ENCODE data around the gene CA5A.
"Not testable (repeated sequence)": the region's sequence is repeated elsewhere in the genome, so short reads cannot be mapped to it uniquely, and the experiment has no call there.

Gene CA5A

GRCh38 chr16:87936375-87937230, at the start of gene CA5A:
Gene CA5A (minus strand): TSS chr16:87936529. CDS start chr16:87936450, 79 bp downstream.
- DNase-seq (ENCODE audit: extremely low read depth in 1 of 2, low read depth in 1 of 2) = no peak

DNA sequence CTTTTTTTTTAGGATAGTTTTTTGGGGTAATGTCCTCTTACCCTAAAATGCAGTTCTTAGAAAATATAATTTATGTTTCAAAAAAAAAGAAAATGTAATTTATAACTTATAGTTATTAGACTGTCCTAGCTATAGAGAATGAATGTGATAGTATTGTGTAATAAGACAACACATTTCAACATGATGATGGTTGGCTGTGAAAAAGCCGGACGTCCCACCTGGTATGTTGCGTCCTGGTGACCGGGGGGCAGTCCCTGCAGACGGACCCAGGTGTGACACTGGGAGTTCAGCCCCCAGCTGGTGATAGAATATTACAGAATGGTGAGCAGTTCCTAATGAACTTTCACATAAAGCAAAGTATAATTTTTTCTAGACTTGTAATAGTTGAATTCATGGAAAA, 49.2 kb upstream of the CA5A start:
- not testable (repeated sequence) for DNase-seq (ENCODE audit: extremely low read depth in 1 of 2, low read depth in 1 of 2)

DNA sequence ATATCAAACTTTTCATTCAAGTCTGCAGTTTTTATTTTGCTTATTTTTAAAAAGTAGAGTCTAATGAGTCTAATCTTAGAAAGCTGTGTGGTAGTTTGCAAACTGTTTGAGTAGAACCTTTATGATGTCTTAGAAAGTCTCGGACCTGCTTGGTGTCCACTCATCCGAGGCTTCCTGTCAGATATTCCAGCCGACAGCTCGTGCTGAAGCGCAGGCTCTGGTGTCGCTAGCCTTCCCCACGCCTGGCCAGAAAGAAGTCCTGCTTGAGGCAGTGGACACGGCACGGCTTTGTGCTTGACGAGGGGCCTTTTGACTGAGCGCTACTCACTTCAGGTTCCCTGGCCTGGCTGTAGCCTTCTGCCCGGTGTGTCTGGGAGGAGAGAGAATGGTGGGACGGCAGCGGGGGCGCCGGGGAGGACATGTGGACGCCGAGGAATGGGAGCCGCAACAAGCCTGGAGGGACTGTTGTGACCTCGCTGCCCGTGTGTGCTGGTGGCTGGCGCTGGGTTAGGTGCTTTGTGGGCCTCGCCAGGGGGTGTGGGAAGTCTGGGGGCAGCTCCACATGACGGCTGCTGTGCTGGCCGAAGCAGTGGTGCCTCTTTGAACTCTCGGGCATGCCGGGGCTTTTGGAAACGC, 48.4 kb upstream of the CA5A start:
- no peak for DNase-seq (ENCODE audit: extremely low read depth in 1 of 2, low read depth in 1 of 2)

DNA sequence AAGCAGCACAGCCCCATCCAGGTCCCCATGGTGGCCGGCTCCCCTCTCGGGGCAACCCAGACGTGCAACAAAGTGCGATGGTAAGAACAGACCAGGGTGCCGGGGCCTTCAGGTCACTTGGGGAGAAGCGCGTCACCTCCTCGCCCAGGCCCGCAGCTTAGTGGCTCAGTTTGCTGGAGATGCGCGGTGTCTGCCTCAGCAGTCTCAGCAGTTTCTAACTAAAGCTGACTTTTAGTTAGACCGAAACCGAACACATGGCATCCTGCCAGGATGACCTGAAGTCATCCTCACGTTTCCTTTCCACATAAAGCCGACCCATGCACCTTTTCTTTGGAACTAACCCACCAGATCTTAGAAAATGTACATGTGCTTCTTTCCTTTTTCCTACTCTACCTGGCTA, 47.9 kb upstream of the CA5A start:
- DNase-seq (ENCODE audit: extremely low read depth in 1 of 2, low read depth in 1 of 2) = not testable (repeated sequence)

DNA sequence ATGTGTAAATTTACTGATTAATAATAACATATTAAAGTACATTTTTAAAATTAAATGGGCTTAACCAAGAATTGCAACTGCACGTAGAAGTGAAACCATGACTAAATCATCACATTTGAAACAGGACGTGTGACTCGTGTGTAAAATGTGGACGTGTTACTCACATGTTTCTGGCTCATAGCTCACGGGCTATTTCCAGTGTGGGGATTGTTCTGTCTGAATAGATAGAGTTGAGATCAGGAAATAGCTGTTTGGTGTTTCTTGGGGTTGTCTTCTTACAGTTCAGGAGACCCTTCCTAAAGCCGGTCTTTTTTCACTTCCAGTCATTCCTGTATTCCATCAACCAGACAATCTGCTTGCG, 47.4 kb upstream of the CA5A start:
- not testable (repeated sequence) for DNase-seq (ENCODE audit: extremely low read depth in 1 of 2, low read depth in 1 of 2)

DNA sequence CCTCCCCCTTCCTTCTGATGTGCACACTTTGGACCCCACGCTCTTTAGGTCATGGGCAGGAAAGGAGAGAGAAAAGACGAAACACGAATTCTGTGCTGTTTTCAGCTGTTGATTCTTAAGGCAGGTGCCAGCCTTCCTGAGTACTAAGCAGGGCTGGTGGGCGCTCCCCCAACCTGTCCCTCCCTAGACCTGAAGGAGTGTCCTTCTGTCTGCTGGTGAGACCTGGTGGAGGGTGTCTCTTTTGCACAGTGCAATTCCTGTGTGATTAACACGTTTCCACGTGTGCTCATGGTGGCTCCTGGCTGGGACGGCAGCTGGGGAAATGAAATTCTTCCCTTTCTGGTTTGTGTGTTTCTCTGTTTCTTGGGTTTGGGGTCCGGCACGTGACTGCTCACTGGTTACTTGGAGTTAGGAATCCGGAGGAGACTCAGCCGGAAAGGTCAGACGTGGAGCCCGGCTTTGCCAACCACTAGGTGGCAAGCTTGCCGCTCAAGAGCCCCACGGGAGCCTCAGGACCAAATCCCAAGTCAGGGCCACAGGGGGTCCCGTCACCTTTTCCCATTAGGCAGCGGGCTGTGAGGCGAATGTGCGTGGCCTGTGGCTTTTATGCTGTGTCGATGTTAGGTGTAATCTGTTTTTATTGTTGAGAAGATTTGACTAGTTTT, 46.9 kb upstream of the CA5A start:
- DNase-seq (ENCODE audit: extremely low read depth in 1 of 2, low read depth in 1 of 2) = not testable (repeated sequence)

- DNase-seq (ENCODE audit: extremely low read depth in 1 of 2, low read depth in 1 of 2) = no peak
Observed at GRCh38 chr16:87982581-87983041, 46.3 kb upstream of the CA5A start.

DNA sequence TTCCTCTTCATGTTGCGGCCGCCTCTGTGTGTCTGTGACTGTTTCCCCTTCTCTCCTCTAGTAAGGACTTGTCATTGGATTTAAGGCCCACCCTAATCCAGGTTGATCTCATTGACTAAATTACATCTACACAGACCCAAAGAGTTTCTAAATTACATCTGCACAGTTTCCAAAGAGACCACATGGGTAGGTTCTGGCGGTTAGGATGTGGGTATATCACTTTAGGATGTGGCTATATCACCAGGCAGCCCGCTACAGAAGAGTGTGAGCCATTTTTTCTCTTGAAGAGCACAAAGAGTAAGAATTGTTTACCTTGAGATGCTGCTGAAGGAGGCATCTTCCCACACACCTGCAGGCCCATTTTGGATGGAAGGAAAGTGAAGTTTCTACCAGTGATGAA, 45.0 kb upstream of the CA5A start:
- DNase-seq (ENCODE audit: extremely low read depth in 1 of 2, low read depth in 1 of 2) = not testable (repeated sequence)

DNA sequence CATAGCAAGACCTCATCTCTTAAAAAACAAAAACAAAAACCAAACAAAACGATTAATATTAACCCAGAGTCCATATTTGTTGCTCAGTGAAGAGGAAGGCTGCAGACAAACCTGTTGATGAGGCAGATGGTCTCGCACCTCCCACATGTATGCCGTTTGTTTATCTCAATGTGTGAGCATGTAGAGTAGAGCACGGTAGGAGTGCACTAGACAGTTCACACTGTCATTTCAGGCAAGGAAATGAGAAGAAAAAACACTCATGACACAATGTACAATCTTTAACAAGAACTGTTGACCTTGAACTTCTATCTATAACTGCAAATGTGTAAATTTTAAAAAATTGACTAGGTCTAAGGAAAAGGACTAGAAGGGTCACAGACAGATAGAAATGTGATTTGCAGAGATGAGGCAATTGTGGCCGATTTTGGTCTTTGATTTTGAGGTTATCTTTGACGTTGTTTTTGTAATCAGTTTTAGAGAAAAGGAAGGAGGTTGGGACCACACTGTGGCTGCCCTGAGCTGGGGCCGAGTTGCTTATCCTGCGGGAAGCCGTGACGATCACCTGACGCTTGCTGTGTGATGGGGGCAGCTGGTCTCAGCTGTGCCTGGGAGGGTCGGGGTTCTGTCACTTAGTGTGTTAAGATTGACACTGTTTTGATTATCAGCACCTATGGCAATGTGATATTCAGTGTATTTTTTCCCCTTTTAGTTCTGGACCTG, 43.7 kb upstream of the CA5A start:
- not testable (repeated sequence) for DNase-seq (ENCODE audit: extremely low read depth in 1 of 2, low read depth in 1 of 2)

- DNase-seq (ENCODE audit: extremely low read depth in 1 of 2, low read depth in 1 of 2) = no peak
Observed at GRCh38 chr16:87979352-87979751, 43.0 kb upstream of the CA5A start.

- no peak for DNase-seq (ENCODE audit: extremely low read depth in 1 of 2, low read depth in 1 of 2)
Observed at GRCh38 chr16:87978127-87978526, 41.8 kb upstream of the CA5A start.

GRCh38 chr16:87976665-87977064, 40.3 kb upstream of the CA5A start:
- no peak for DNase-seq (ENCODE audit: extremely low read depth in 1 of 2, low read depth in 1 of 2)

- no peak for DNase-seq (ENCODE audit: extremely low read depth in 1 of 2, low read depth in 1 of 2)
Observed at GRCh38 chr16:87974178-87974577, 37.8 kb upstream of the CA5A start.

DNA sequence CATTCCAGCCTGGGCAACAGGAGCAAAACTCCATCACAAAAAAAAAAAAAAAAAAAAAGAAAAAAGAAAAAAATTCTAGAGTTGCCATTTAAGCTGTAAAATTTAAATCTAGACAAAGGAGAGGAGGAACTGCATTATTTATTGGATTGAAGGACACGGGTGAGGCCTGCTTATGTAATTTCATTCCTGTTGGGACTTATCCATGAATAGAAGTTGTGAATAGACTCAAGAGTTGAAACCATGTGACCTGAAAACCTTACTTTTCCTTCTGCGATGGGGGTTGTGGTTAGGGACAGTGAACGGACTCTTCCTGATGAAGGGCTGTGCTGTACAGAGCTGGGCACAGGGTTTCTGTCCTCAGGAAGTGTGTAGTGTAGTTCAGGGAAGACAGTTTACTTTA, 37.4 kb upstream of the CA5A start:
- DNase-seq (ENCODE audit: extremely low read depth in 1 of 2, low read depth in 1 of 2) = no peak

GRCh38 chr16:87971933-87972332, 35.6 kb upstream of the CA5A start:
- DNase-seq (ENCODE audit: extremely low read depth in 1 of 2, low read depth in 1 of 2) = no peak

DNA sequence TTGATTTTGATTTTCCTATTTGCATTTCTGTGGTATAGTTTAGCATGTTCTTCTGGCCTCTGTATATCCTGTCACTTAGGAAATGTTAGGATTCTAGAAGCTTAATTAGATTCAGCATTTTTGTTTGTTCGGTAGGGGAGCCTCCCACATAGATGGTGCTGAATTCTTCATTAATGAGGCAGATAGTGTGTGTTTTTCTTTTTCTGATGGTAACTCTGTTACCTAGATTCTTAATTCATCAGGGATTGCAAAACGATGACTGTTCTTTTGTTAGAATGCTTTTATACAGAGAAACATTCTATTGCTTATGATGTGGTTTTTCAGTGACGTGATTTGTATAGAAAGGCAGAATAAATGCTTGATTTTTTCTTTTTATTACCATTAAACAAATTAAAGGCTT, 33.9 kb upstream of the CA5A start:
- no peak for DNase-seq (ENCODE audit: extremely low read depth in 1 of 2, low read depth in 1 of 2)

DNA sequence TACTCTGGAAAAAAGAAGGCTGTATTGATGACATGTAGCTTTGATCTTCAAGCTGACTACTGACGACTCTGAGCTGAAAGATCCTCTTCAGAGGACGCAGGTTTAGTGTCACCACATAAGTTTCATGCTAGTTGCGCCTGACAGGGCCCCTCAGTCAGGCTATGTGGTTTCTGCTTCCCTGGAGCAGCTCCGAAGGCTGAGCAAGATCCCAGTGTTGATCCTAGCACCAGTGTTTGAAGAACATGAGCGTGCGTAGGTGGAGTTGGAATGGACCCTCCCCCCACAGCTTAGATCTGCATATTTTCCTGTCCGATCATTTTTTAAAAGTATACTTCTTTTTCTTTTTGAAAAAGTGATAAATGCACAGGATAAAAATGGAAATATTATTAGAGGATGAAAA, 32.2 kb upstream of the CA5A start:
- DNase-seq (ENCODE audit: extremely low read depth in 1 of 2, low read depth in 1 of 2) = no peak

DNA sequence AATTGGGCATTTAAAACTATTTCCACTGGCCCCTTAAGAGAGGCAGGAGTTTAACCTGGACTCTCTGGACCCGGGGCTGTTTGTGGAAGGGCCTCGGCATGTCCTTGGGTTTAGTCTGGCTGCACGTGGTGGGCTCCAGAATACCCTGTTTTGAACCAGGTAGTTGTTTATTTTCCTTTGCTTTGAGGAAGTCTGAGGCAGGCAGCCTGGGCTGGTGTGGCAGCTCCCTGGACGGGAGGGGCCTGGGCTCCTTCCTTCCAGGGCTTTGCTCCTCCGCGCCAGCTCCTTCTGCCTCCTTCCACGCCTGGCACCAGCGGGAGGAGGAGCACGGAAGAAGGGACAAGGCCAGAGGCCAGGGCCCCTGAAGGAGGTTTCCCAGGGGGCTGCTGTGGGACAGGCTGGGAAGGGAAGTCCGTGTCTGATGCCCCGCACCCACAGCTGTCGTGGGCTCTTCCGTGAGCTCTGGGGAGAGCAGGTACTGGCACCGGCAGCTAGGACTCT, 30.4 kb upstream of the CA5A start:
- no peak for DNase-seq (ENCODE audit: extremely low read depth in 1 of 2, low read depth in 1 of 2)

GRCh38 chr16:87966064-87966645, 29.8 kb upstream of the CA5A start:
- no peak for DNase-seq (ENCODE audit: extremely low read depth in 1 of 2, low read depth in 1 of 2)

DNA sequence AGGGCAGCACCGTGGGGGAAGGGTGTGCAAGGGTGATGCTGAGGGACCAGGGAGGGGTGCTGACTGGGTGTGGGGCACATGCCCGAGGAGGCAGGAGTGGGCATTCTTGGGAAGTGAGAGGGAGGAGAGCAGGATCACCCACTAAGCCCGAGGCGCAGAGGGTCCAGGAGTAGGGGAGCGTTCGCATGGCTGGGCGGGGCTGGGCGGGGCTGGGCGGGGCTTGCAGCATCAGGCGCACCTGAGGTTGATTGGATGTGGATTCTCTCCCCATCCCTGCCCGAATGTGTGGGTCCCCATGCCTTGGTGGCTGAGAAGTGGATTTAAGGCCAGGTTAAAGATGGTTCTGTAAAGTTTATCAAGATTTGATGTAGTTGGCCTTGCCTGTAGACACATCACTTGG, 29.1 kb upstream of the CA5A start:
- DNase-seq (ENCODE audit: extremely low read depth in 1 of 2, low read depth in 1 of 2) = no peak
